ENCODE data around the gene DPP6. TPM values are rescaled to one million over a fixed set of nuclear protein-coding genes. Genes with fewer than 3 reads are reported as not detected.

Gene DPP6
- total RNA-seq, 1 experiment from 2014 or later, result not detected

DNA sequence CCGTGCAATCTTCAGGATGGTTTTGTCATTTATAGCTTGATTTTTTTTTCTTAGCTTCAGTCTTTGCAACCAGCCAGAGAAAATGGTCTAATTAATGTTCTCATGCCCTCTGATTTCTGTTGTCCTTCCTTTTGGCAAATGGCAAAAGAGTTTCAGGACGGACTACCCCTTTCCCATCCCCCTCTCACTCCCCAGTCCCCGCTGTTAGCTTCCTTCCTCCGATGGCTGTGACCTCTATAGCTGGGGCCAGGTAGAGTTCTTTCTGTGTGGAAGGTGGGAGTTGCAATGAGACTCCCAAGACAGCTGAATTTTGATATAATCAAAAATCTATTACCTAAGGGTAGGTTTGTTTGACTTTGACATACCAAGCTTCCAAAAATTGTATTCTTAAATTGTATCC, 588.7 kb downstream of the DPP6 start:
- intact Hi-C loops (cut with micrococcal nuclease; ENCODE audit: unreplicated experiment), result loop anchor here (5.0 kb wide), 1 partner anchor 101 kb away; no protein-coding TSS in a partner anchor
- Histone ChIP-seq H3K27me3 (ENCODE audit: control insufficient read depth, insufficient read depth, low read length) (no peaks in the 10 kb centered on the region), H3K9me3 (ENCODE audit: control insufficient read depth, insufficient read depth, low read depth, low read length) (no peaks in the 10 kb centered on the region), H3K4me1 (ENCODE audit: control insufficient read depth, insufficient read depth, low read length) (no peaks in the 10 kb centered on the region), H3K36me3 (ENCODE audit: control insufficient read depth, insufficient read depth, low read length) (no peaks in the 10 kb centered on the region), H3K4me3 (ENCODE audit: low read depth in 2 of 2, low read length in 2 of 2) (no peak overlapping the region), H3K27ac (ENCODE audit: low read length) (no peak overlapping the region)
- in situ Hi-C loops (cut with HindIII; ENCODE audit: low pct_unique_long_range_greater_than_20kb, low sequenced_read_pairs), result no loop called here
- DNase-seq (ENCODE audit: low read depth, low spot score) (no peak), ATAC-seq (no peak)
- CTCF ChIA-PET, result no interaction called here
- POLR2A ChIA-PET, result no interaction called here
- no TSS peak for BruUV-seq (replicated peaks)
- TF ChIP-seq, protein P1, sequence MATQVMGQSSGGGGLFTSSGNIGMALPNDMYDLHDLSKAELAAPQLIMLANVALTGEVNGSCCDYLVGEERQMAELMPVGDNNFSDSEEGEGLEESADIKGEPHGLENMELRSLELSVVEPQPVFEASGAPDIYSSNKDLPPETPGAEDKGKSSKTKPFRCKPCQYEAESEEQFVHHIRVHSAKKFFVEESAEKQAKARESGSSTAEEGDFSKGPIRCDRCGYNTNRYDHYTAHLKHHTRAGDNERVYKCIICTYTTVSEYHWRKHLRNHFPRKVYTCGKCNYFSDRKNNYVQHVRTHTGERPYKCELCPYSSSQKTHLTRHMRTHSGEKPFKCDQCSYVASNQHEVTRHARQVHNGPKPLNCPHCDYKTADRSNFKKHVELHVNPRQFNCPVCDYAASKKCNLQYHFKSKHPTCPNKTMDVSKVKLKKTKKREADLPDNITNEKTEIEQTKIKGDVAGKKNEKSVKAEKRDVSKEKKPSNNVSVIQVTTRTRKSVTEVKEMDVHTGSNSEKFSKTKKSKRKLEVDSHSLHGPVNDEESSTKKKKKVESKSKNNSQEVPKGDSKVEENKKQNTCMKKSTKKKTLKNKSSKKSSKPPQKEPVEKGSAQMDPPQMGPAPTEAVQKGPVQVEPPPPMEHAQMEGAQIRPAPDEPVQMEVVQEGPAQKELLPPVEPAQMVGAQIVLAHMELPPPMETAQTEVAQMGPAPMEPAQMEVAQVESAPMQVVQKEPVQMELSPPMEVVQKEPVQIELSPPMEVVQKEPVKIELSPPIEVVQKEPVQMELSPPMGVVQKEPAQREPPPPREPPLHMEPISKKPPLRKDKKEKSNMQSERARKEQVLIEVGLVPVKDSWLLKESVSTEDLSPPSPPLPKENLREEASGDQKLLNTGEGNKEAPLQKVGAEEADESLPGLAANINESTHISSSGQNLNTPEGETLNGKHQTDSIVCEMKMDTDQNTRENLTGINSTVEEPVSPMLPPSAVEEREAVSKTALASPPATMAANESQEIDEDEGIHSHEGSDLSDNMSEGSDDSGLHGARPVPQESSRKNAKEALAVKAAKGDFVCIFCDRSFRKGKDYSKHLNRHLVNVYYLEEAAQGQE (IDR thresholded peaks at IDR 0.05; ENCODE audit: insufficient read depth in 1 of 2, low read depth in 2 of 2, low read length in 1 of 2), result no peak
- TF ChIP-seq SIN3A (IDR thresholded peaks at IDR 0.05; ENCODE audit: borderline replicate concordance, insufficient read depth, low read depth, low read length) (no peak), POLR2AphosphoS5 (IDR thresholded peaks at IDR 0.05; ENCODE audit: low read depth, low read length) (no peak), TCF7L2 (IDR thresholded peaks at IDR 0.05; ENCODE audit: low read depth, low read length) (no peak)
- TF ChIP-seq, protein P2, sequence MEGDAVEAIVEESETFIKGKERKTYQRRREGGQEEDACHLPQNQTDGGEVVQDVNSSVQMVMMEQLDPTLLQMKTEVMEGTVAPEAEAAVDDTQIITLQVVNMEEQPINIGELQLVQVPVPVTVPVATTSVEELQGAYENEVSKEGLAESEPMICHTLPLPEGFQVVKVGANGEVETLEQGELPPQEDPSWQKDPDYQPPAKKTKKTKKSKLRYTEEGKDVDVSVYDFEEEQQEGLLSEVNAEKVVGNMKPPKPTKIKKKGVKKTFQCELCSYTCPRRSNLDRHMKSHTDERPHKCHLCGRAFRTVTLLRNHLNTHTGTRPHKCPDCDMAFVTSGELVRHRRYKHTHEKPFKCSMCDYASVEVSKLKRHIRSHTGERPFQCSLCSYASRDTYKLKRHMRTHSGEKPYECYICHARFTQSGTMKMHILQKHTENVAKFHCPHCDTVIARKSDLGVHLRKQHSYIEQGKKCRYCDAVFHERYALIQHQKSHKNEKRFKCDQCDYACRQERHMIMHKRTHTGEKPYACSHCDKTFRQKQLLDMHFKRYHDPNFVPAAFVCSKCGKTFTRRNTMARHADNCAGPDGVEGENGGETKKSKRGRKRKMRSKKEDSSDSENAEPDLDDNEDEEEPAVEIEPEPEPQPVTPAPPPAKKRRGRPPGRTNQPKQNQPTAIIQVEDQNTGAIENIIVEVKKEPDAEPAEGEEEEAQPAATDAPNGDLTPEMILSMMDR (IDR thresholded peaks at IDR 0.05), result no peak

DNA sequence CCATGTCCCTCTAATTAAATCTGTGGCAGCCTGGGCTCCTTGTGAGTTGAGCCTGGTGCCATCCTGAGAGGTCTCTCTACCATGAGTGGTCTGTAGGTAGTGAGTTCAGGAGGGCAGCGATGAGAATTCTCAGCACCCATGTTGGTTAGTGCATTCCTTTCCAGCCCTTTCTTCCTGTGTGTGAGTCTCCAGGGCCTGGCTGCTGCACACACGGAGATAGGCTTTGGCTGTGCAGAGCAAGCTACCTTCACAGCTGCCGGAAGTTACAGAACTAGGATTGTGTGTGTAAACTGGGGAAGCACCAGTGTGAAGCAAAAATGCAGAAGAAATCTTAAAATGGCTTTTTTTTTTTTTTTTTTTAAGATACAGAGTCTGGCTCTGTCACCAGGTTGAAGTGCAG, 592.2 kb downstream of the DPP6 start:
- intact Hi-C loops (cut with micrococcal nuclease; ENCODE audit: unreplicated experiment), result loop anchor here (5.0 kb wide), 1 partner anchor 98 kb away; no protein-coding TSS in a partner anchor
- Histone ChIP-seq H3K4me3 (ENCODE audit: low read depth in 2 of 2, low read length in 2 of 2) (no peak overlapping the region), H3K36me3 (ENCODE audit: control insufficient read depth, insufficient read depth, low read length) (no peaks in the 10 kb centered on the region), H3K4me1 (ENCODE audit: control insufficient read depth, insufficient read depth, low read length) (no peaks in the 10 kb centered on the region), H3K27ac (ENCODE audit: low read length) (no peak overlapping the region), H3K27me3 (ENCODE audit: control insufficient read depth, insufficient read depth, low read length) (no peaks in the 10 kb centered on the region), H3K9me3 (ENCODE audit: control insufficient read depth, insufficient read depth, low read depth, low read length) (no peaks in the 10 kb centered on the region)
- no peak for TF ChIP-seq POLR2AphosphoS5 (IDR thresholded peaks at IDR 0.05; ENCODE audit: low read depth, low read length)
- POLR2A ChIA-PET, result no interaction called here
- in situ Hi-C loops (cut with HindIII; ENCODE audit: low pct_unique_long_range_greater_than_20kb, low sequenced_read_pairs), result no loop called here
- ATAC-seq, result no peak
- no peak for DNase-seq (ENCODE audit: low read depth, low spot score)
- CTCF ChIA-PET, result no interaction called here
- BruUV-seq (replicated peaks), result no TSS peak

DNA sequence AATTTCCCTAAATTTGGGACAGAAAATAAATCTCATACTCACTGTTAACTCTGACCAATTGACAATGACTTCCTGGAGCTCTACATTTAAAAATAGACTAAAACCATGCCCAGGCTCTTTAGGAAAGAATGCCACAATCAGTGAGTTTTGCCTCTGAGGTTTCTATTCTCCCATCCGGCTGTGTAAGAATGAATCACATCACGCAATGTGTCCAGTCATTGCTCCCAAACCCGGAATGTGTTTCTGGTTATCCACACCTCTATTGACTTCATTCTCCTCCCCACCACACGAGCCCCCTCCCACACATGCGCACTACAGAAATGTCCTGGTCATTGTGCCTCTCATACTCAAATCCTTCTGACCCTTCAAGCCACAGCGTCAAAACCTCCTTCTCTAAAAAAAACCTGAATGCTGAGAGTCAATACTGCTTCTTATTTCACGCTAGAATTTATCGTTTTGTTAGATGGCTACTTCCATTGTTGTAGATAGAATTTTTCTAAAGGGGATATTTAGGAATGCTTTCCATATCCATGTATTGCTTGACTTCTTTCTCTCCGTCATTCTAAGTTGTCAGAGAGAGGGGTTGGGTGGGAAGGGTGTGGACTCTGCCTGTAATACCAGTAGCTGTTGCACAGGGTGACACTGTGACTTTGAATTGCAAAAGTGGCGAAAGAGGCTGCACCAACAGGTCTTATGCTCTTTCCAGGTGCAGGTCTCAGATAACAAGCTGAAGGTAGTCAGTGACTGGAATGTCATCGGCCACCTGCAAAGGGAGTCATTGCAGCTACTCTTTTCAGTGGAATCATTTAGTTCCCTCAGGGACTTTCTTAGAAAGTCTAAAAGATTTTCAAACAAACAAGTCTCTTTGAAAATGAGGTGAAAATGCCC, 594.2 kb downstream of the DPP6 start:
- intact Hi-C loops (cut with micrococcal nuclease; ENCODE audit: unreplicated experiment), result no loop called here
- H3K36me3 ChIP-seq (ENCODE audit: control insufficient read depth, insufficient read depth, low read length), result no peaks in the 10 kb centered on the region
- no peaks in the 10 kb centered on the region for H3K9me3 ChIP-seq (ENCODE audit: control insufficient read depth, insufficient read depth, low read depth, low read length)
- DNase-seq (ENCODE audit: low read depth, low spot score) (no peak), ATAC-seq (no peak)
- H3K4me3 ChIP-seq (ENCODE audit: low read depth in 2 of 2, low read length in 2 of 2), result no peak overlapping the region
- ChIA-PET POLR2A (no interaction called here), CTCF (no interaction called here)
- BruUV-seq (replicated peaks), result no TSS peak
- in situ Hi-C loops (cut with HindIII; ENCODE audit: low pct_unique_long_range_greater_than_20kb, low sequenced_read_pairs), result no loop called here
- no peak overlapping the region for H3K27ac ChIP-seq (ENCODE audit: low read length)
- no peaks in the 10 kb centered on the region for H3K4me1 ChIP-seq (ENCODE audit: control insufficient read depth, insufficient read depth, low read length)
- TF ChIP-seq SIN3A (IDR thresholded peaks at IDR 0.05; ENCODE audit: borderline replicate concordance, insufficient read depth, low read depth, low read length), result no peak
- TF ChIP-seq TCF7L2 (IDR thresholded peaks at IDR 0.05; ENCODE audit: low read depth, low read length), result no peak
- TF ChIP-seq, protein P1 (IDR thresholded peaks at IDR 0.05; ENCODE audit: insufficient read depth in 1 of 2, low read depth in 2 of 2, low read length in 1 of 2), result no peak
- TF ChIP-seq, protein P2 (IDR thresholded peaks at IDR 0.05), result no peak
- TF ChIP-seq POLR2AphosphoS5 (IDR thresholded peaks at IDR 0.05; ENCODE audit: low read depth, low read length), result no peak
- H3K27me3 ChIP-seq (ENCODE audit: control insufficient read depth, insufficient read depth, low read length), result no peaks in the 10 kb centered on the region

Data from Panc1 (cell line).